GM13977 (cell line): Measurements from ENCODE around the gene LMO1.
A peak's percentile ranks its signal among the peaks of the same experiment; 100 is the strongest.

ENCODE experiments used
- DNase-seq: peaks from one replicate; pipeline ENCODE4 v3.0.0; 2012; ENCODE audit warnings: low spot score
- in situ Hi-C: fragments of 300-500 bp; cut with MboI; formaldehyde crosslinking; loops from one replicate; pipeline ENCODE4 v1.12.0; 2022; ENCODE audit warnings: low sequenced_read_pairs, low pct_unique_long_range_greater_than_20kb, mixed read lengths, inconsistent platforms; ENCODE audit not compliant: unreplicated experiment
- TF ChIP-seq, protein P1 (sequence below): IDR thresholded peaks from 2 replicates; pipeline ENCODE4 v1.5.1; 2012; ENCODE audit warnings: mild to moderate bottlenecking, control low read depth; ENCODE audit not compliant: insufficient read depth; ENCODE audit errors: extremely low read depth, missing control alignments

LMO1 gene

DNA sequence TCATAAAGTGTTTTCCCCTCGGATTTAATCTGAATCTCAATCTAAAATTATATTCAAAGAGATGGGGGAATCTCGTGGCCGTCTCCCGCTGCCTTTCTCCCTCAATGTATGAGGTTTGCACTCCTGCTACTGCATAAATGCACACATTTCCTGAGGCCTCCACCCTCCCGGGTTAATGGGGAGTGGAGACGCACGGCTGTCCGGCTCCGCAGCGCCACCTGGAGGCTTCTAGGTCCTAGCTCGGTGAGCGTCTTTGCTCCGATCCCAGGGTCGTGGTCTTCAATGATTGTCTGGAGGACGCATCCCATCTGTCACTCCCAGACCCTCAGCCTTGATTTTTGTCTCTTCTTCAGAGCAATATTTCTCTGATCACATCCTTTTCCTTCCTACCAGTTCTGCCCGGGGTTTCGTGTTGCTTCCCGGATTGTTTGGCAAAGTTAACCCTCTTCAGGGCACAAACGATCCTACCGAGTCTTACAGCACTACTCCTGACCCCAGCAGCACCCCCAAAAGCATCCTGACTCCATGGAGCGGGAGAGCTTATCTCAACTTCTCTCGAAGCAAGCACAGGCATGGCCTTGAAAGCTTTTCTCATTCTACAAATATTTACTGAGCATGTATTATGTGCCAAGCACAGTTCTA is at the start of gene LMO1:
TSS of gene LMO1 (minus strand) at position 110 of the 642 bp plus-strand sequence. CDS start 516 bp downstream, outside the sequence.
- in situ Hi-C loops: no loop called here
- DNase-seq: peak; percentile 93
- TF ChIP-seq, protein P1, sequence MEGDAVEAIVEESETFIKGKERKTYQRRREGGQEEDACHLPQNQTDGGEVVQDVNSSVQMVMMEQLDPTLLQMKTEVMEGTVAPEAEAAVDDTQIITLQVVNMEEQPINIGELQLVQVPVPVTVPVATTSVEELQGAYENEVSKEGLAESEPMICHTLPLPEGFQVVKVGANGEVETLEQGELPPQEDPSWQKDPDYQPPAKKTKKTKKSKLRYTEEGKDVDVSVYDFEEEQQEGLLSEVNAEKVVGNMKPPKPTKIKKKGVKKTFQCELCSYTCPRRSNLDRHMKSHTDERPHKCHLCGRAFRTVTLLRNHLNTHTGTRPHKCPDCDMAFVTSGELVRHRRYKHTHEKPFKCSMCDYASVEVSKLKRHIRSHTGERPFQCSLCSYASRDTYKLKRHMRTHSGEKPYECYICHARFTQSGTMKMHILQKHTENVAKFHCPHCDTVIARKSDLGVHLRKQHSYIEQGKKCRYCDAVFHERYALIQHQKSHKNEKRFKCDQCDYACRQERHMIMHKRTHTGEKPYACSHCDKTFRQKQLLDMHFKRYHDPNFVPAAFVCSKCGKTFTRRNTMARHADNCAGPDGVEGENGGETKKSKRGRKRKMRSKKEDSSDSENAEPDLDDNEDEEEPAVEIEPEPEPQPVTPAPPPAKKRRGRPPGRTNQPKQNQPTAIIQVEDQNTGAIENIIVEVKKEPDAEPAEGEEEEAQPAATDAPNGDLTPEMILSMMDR: peak; percentile 92

DNA sequence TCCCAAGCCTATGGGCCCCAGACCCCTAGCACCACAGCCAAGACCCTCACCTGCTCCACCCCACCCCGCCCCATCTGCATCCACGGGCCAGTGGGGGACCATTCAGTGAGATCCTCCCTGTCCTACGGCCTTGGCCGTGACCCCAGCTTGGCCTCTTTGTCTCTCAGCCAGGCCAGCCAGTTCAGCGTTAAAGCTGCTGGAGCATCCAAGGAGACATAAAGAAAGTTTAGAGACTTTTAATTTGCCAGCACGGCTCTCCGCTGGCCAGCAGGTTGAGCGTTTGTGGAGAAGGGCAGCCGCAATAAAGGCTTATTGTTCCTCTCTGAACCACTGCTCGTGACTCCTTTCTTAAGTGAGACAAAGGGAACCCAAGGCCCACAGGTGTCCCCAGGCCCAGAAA is 49.3 kb upstream of the LMO1 start:
- no peak for DNase-seq
- in situ Hi-C loops: no loop called here
- TF ChIP-seq, protein P1: no peak

DNA sequence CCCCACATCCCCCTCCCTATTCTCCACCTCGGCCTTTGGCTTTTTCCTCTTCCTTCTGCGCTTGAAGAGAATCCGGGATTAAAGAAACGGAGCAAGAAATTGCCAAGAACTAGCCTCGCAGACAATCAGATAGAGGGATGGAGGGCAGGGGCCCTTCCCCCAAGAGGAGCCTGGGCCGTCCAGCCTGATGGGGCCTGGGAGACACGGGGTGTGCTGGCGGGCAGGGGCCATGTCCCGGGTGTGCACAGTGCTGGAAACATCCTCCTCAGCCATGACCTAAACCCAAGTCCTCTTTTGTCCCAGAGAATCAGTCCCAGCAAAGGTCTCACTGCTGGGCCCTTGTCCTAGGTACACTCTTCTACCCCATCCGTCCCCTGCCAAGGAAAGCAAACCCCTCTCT is 47.7 kb upstream of the LMO1 start:
- in situ Hi-C loops: no loop called here
- TF ChIP-seq, protein P1: no peak
- DNase-seq: no peak

DNA sequence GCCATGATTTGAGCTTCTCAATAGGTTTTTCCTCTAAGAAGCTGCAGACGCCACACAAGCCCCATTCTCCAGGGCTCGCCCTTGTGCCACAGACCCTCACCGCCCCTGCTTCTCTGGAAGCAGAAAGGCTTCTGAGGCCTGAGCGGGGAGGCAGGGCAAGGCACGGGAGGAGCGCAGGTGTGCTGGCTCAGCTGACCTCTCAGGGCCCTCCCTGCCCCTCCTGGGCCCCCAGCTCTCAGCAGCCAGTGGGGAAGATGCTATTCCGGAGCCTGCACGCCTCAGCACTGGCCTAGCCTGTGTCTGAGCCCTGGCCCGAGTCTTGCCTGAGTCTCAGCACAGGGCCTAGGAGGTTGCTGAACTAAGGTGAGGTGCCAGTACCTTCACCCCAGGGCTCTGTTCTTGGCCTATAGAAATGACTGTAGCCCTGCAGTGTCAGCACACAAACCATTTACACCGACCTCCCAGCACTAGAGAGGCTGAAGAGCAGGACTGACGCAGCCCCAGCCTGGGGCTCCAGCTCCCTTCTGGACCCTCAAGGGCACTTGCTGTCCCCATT is 47.1 kb upstream of the LMO1 start:
- TF ChIP-seq, protein P1: no peak
- DNase-seq: no peak
- in situ Hi-C loops: no loop called here

DNA sequence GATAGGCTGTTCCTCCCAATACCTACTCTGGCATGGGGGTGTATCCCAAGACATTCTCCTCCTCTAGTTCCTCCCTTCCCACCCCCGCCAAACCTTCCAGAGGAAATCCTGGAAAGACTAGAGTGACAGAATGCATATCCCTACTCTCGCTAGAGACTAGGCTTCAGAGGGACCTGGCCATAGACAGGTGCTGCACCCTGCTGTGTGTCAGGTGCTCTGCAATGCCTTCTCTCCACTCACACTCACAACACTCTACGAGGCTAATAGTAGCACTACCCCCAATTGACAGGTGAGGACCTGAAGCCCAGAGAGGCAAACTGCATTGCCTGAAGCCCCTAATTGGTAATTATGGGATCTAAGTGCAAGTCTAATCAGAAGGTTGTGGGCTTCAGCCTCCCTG is 46.2 kb upstream of the LMO1 start:
- DNase-seq: no peak
- TF ChIP-seq, protein P1: no peak
- in situ Hi-C loops: no loop called here

DNA sequence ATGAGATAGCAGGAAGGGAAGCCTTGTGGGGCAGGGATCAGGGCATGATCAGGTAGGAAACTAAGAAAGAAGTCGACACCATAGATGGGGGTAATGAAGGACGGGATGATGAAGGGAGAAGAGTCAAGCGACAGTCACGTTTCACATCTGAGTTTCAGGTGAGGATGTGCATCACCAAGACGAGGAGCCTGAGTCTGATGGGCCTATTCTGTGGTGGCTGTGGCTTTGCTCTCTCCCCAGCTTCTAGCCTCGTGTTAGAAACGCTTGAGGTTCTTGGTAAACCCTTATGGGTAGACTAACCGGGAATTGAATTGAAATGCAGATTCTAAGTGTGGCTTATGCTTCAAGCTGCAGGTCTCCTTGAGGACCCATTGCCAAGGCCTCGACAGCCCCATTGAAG is 45.6 kb upstream of the LMO1 start:
- no peak for DNase-seq
- in situ Hi-C loops: no loop called here
- TF ChIP-seq, protein P1: no peak
